Stimulated activated CD4-positive, alpha-beta T cell treated with anti-CD3 and anti-CD28 coated beads, Interleukin-1b, Interleukin-23, amount 100 ng/mL, for 24 hours (primary cell): ENCODE data around the gene KBTBD12.

Source experiments
- DNase-seq, 4 experiments: peaks; one replicate each; pipeline ENCODE4 v3.0.0-alpha.2; 2020; ENCODE audit warnings: low read depth in 4 of 4, low spot score in 1 of 4

Gene KBTBD12

GRCh38 chr3:128011140-128011539, 96.1 kb downstream of the KBTBD12 start:
- no peak for DNase-seq

DNA sequence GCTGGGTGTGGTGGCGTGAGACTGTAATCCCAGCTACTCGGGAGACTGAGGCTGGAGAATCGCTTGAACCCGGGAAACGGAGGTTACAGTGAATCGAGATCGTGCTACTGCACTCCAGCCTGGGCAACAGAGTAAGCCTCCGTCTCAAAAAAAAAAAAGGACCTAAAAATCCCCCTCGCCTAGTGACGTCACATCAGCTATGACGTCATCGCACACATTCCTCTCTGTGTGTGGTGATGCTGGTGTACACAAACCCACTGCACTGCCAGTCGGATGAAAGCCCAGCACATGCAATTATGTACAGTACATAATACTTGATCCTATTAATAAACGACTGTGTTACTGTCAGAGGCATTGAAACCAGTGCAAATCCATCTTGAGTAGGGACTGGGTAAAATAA, 97.0 kb downstream of the KBTBD12 start:
- no peak for DNase-seq

DNA sequence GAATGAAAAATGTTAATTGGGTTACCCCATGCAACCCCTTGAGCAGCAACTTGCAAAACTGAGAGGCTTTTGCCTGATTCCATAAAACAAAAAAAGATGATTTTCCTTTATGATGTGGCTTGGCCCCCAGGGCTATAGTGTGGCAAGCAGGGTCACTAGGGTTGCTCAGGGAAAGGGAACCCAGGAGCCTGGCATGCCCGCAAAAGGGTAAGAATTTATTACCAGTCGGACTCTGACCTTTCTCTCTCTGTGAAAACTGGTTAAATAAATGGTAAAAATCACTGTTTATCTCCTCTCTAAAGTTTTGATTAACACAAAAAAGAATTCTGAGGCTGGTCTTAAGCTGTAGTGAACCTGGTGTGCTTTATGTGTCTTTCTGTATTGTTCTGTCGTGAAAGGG, 99.5 kb downstream of the KBTBD12 start:
- no peak for DNase-seq

- no peak for DNase-seq
Observed at GRCh38 chr3:128016502-128016901, 101.5 kb downstream of the KBTBD12 start.

DNA sequence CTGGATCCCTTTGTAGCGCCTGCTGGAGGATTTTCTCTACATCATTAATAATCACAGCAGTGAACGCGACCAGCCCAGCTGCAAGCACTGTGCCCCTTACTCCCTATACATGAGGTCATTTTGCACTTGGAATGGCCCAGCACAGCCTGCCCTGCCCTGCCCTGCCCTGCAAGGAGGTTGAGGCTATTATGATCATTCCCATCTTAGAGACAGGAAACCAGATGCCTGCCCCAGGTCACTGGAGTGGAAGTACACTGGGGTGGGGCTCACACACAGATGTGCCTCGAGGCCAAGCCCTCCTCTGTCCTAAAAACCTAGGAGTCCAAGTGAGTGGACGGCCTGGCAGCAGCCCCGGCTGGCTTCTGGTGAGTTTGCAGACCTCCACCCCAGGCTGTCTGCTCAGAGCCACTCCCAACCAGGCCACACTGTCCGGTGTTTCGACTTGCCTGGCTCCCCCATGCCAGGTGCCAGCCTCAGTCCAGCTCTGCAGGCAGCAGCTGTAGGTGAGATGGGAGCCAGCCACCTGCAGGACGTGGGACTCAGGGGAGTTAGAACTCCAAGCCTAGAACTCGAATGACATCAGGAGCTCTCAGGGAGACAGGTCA, 106.8 kb downstream of the KBTBD12 start:
- no peak for DNase-seq

DNA sequence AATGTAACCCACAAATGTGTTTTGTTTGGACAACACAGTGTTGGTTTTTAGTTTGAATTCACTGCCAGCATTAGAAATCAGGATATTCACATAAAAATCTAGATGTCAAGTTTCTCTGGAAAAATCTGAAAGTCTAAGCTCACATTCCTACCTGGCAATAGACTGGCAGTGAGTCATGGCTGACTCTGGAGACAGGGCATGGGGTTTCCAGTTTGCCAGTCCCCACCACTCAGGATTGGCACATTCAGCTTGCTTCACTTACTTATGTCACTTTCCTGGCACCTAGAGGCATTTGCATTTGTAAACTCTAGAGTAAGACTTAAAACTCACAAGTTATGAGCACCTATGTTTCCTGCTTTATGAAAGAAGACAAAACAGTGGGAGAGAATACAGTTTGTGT, 118.1 kb downstream of the KBTBD12 start:
- no peak for DNase-seq

DNA sequence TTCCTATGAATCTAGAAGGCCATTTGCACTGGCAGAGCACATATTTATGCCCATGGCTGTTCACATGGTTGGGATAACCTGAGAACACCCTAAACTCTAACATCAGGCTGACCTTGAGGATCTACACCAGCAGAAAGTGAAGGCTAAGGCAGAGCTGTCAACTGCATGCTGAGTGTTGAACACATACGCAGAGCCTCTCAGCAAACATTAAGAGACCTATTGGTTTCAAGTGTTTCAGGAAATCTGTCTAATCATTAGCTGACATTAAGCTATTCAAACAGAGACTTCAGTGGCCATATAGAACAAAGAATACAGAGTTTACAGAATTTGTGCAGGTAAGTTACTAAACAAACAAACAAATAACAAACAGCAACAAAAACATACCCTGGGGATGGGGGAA, 121.1 kb downstream of the KBTBD12 start:
- DNase-seq, result no peak
